PC-9 (cell line): ENCODE measurements around the gene PPP6C. TPM values are rescaled to one million over a fixed set of nuclear protein-coding genes. Genes with fewer than 3 reads are reported as not detected.
"Not testable (repeated sequence)": the region's sequence is repeated elsewhere in the genome, so short reads cannot be mapped to it uniquely, and the experiment has no call there.

Experiments
- BruUV-seq: library from RNA; stranded (reverse); fragments of 400-500 nt; replicated peaks from 2 replicates; lab custom pipeline; 2021; lab: Mats Ljungman, UMichigan
- CTCF ChIA-PET: fragments of 300-600 bp; sonication (Branson Sonifier 250); formaldehyde crosslinking; loops from one replicate; lab custom pipeline; 2022; ENCODE audit warnings: antibody characterized with exemption; lab: Charles Lee
- POLR2A ChIA-PET: fragments of 300-600 bp; sonication (Branson Sonifier 250); formaldehyde crosslinking; loops from one replicate; lab custom pipeline; 2022; ENCODE audit warnings: antibody characterized with exemption; ENCODE audit not compliant: unreplicated experiment; lab: Charles Lee
- DNase-seq, 2 experiments: peaks; one replicate each; pipeline versions ENCODE4 v3.0.0 to v3.0.0-alpha.2; 2015 to 2022; ENCODE audit warnings: mixed read lengths in 1 of 2
- H2AFZ ChIP-seq: fragments of 200-600 bp; sonication (generic); 2 replicates; pipeline ENCODE4 v1.8.1; 2017; ENCODE audit warnings: antibody characterized with exemption
- H3F3A ChIP-seq: fragments of 200-600 bp; sonication (generic); 2 replicates; pipeline ENCODE4 v1.8.1; 2017; ENCODE audit warnings: antibody characterized with exemption, mild to moderate bottlenecking, low read depth; ENCODE audit not compliant: insufficient read depth
- H3K27ac ChIP-seq: fragments of 200-600 bp; sonication (generic); 2 replicates; pipeline ENCODE4 v1.6.1; 2016; ENCODE audit warnings: mixed run types
- H3K27me3 ChIP-seq: fragments of 200-600 bp; sonication (generic); 2 replicates; pipeline ENCODE4 v1.6.1; 2016; ENCODE audit warnings: low read depth, mixed run types; ENCODE audit not compliant: insufficient read depth
- H3K36me3 ChIP-seq: fragments of 200-600 bp; sonication (generic); 2 replicates; pipeline ENCODE4 v1.6.1; 2016; ENCODE audit warnings: low read depth, mixed run types
- H3K4me1 ChIP-seq: fragments of 200-600 bp; sonication (generic); replicated peaks from 2 replicates; pipeline ENCODE4 v1.6.1; 2016; ENCODE audit warnings: mixed run types; ENCODE audit not compliant: insufficient read depth
- H3K4me2 ChIP-seq: fragments of 200-600 bp; sonication (generic); 2 replicates; pipeline ENCODE4 v1.6.1; 2017; ENCODE audit warnings: mixed run types
- H3K4me3 ChIP-seq: fragments of 200-600 bp; sonication (generic); 2 replicates; pipeline ENCODE4 v1.6.1; 2016; ENCODE audit warnings: mixed run types
- H3K79me2 ChIP-seq: fragments of 200-600 bp; sonication (generic); 2 replicates; pipeline ENCODE4 v1.6.1; 2017; ENCODE audit warnings: low read depth, mixed run types
- H3K9me2 ChIP-seq: fragments of 200-600 bp; sonication (generic); 2 replicates; pipeline ENCODE4 v1.8.1; 2017; ENCODE audit warnings: mild to moderate bottlenecking; ENCODE audit not compliant: insufficient read depth
- H3K9me3 ChIP-seq: fragments of 200-600 bp; sonication (generic); 2 replicates; pipeline ENCODE4 v1.8.1; 2016; ENCODE audit warnings: low read depth; ENCODE audit not compliant: insufficient read depth
- H4K20me1 ChIP-seq: fragments of 200-600 bp; sonication (generic); 2 replicates; pipeline ENCODE4 v1.8.1; 2017; ENCODE audit not compliant: insufficient read depth
- EZH2 ChIP-seq: fragments of 200-600 bp; sonication (generic); IDR thresholded peaks from 2 replicates; pipeline ENCODE4 v1.8.0; 2017; ENCODE audit warnings: antibody characterized with exemption, low read depth
- intact Hi-C: fragments of 100-400 bp; cut with micrococcal nuclease; formaldehyde crosslinking; loops from one replicate; pipeline ENCODE4 v1.10.0; 2022; ENCODE audit not compliant: unreplicated experiment
- total RNA-seq: library from RNA; stranded (reverse); gene quantifications from 2 replicates; pipeline ENCODE4 v1.2.3, GENCODE V29; 2021
- TF ChIP-seq, protein P1 (sequence below): fragments of 200-600 bp; sonication (generic); conservative IDR thresholded peaks from 2 replicates; pipeline ENCODE4 v1.6.1; 2017; ENCODE audit warnings: mixed run types, antibody characterized with exemption, mild to moderate bottlenecking, moderate library complexity

The PPP6C gene
- total RNA-seq, 1 experiment from 2014 or later: 49.6 TPM

DNA sequence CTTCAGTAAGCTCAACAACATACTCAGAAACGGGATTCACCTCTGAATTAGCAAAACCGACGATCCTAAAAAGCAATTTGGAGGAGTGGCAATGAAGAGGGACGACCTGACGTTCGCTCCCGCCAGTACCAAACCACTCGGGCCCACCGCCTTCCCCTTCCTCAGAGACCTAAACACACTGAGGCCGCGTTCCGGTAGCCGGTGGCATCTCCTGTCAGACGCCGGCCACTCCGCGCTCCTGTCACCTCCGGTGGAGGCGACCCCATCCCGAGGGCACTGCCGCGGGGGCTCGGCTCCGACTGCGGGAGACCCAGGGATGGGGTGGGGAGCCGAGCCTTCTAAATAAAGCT lies 617 bp downstream of the PPP6C start:
- Histone ChIP-seq H3K27me3 (no peaks in the 10 kb centered on the region), H3K4me3 (peak overlapping the region; percentile 99), H3K4me1 (peaks cover 13% of the 10 kb centered on the region), H3K9me3 (no peaks in the 10 kb centered on the region), H2AFZ (peak overlapping the region; percentile 100), H4K20me1 (peaks cover 9% of the 10 kb centered on the region), H3K4me2 (peak overlapping the region; percentile 96), H3K27ac (peak overlapping the region; percentile 60; the same call in 1 of the 2 replicates), H3K79me2 (peaks cover 64% of the 10 kb centered on the region), H3K9me2 (no peaks in the 10 kb centered on the region), H3K36me3 (0 out of 2 replicates have a peak, but pooled peaks cover 4% of the 10 kb centered on the region), H3F3A (0 out of 2 replicates have a peak, but pooled peaks cover 3% of the 10 kb centered on the region)
- DNase-seq: no peak
- CTCF ChIA-PET: no interaction called here
- TF ChIP-seq, protein P1, sequence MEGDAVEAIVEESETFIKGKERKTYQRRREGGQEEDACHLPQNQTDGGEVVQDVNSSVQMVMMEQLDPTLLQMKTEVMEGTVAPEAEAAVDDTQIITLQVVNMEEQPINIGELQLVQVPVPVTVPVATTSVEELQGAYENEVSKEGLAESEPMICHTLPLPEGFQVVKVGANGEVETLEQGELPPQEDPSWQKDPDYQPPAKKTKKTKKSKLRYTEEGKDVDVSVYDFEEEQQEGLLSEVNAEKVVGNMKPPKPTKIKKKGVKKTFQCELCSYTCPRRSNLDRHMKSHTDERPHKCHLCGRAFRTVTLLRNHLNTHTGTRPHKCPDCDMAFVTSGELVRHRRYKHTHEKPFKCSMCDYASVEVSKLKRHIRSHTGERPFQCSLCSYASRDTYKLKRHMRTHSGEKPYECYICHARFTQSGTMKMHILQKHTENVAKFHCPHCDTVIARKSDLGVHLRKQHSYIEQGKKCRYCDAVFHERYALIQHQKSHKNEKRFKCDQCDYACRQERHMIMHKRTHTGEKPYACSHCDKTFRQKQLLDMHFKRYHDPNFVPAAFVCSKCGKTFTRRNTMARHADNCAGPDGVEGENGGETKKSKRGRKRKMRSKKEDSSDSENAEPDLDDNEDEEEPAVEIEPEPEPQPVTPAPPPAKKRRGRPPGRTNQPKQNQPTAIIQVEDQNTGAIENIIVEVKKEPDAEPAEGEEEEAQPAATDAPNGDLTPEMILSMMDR: no peak
- no peak for TF ChIP-seq EZH2
- POLR2A ChIA-PET: interaction anchor here (0.6 kb wide), 2 partner anchors 52 to 133 kb away, joined by 4 to 5 read pairs; no protein-coding TSS in a partner anchor
- intact Hi-C loops: loop anchor here (1.0 kb wide), 1 partner anchor 11 kb away; the partner anchor contains the start of gene RABEPK
- TSS peak; percentile 68 for BruUV-seq

DNA sequence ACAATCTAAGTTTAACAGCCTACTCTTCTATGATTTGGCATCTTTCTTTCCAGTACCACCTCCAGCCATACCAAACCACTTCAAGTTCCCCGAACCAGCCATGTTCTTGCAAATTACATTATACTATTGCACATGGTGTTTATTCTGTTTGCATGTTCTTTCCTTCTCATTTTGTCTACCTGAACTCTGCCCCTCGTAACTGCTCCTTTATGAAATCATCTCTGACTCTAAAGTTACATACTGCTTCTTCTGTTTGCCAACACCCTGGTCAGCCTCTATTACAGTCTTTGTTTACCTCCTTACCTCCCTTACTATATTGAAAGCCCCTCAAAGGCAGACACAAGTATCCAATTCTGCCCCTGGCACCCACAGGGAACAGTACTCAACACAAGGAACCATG lies 6.0 kb downstream of the PPP6C start:
- DNase-seq: no peak
- BruUV-seq: no TSS peak
- Histone ChIP-seq H3K4me1 (peaks cover 4% of the 10 kb centered on the region; the same call in 1 of the 2 replicates), H3F3A (no peaks in the 10 kb centered on the region), H3K9me2 (no peaks in the 10 kb centered on the region), H2AFZ (no peak overlapping the region), H3K79me2 (peaks cover 94% of the 10 kb centered on the region), H3K4me2 (no peak overlapping the region), H3K27me3 (no peaks in the 10 kb centered on the region), H3K4me3 (no peak overlapping the region), H3K27ac (no peak overlapping the region), H3K36me3 (0 out of 2 replicates have a peak, but pooled peaks cover 4% of the 10 kb centered on the region), H3K9me3 (no peaks in the 10 kb centered on the region), H4K20me1 (peaks cover 40% of the 10 kb centered on the region)
- TF ChIP-seq, protein P1: no peak
- TF ChIP-seq EZH2: no peak
- intact Hi-C loops: no loop called here
- ChIA-PET POLR2A (no interaction called here), CTCF (no interaction called here)

DNA sequence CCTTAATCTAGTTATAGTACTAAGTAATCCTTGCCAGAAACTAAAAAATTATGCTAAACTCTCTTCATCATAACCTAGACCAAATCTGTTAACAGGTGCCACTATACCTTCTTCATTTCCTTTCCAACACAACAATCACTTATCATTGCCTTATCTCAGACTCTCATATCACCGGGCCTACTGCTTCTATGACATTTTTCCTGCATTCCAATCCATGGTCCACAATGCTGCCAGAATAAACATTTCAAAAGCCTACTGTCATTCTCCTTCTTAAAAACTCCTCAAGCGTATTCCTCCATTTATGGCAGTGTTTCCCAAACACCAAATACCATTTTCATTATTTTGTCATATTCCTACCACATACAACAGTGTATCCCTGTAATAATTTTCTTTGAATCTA lies 6.5 kb downstream of the PPP6C start:
- H3K4me3 ChIP-seq: no peak overlapping the region
- H3K9me2 ChIP-seq: no peaks in the 10 kb centered on the region
- H3F3A ChIP-seq: no peaks in the 10 kb centered on the region
- CTCF ChIA-PET: no interaction called here
- TF ChIP-seq, protein P1: no peak
- H3K9me3 ChIP-seq: no peaks in the 10 kb centered on the region
- intact Hi-C loops: no loop called here
- DNase-seq: no peak
- H3K4me1 ChIP-seq: no peaks in the 10 kb centered on the region
- peaks cover 93% of the 10 kb centered on the region for H3K79me2 ChIP-seq
- peaks cover 40% of the 10 kb centered on the region for H4K20me1 ChIP-seq
- 0 out of 2 replicates have a peak, but pooled peaks cover 4% of the 10 kb centered on the region for H3K36me3 ChIP-seq
- no peaks in the 10 kb centered on the region for H3K27me3 ChIP-seq
- no peak overlapping the region for H2AFZ ChIP-seq
- H3K4me2 ChIP-seq: no peak overlapping the region
- no peak overlapping the region for H3K27ac ChIP-seq
- no TSS peak for BruUV-seq
- POLR2A ChIA-PET: no interaction called here

DNA sequence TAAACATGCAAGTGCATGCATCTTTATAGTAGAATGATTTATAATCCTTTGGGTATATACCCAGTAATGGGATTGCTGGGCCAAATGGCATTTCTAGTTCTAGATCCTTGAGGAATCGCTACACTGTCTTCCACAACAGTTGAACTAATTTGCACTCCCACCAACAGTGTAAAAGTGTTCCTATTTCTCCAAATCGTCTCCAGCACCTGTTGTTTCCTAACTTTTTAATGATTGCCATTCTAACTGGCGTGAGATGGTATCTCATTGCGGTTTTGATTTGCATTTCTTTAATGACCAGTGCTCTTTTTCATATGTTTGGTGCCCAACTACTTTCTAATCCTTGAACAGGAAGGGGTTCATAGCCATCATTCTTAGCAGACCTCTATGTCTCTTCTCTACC lies 7.8 kb downstream of the PPP6C start:
- DNase-seq, H3K27ac ChIP-seq, H3F3A ChIP-seq, POLR2A ChIA-PET, H3K9me2 ChIP-seq, H3K4me2 ChIP-seq, H3K9me3 ChIP-seq, H3K4me3 ChIP-seq, H3K4me1 ChIP-seq, intact Hi-C loops, BruUV-seq, CTCF ChIA-PET, H3K27me3 ChIP-seq, H2AFZ ChIP-seq, H3K36me3 ChIP-seq: not testable (repeated sequence)
- peaks cover 35% of the 10 kb centered on the region for H4K20me1 ChIP-seq
- peaks cover 89% of the 10 kb centered on the region for H3K79me2 ChIP-seq
